HEK293 (cell line): Measurements from ENCODE around the gene ERFE.

Experiments
- ATF2 ChIP-seq: fragments of 450-650 bp; formaldehyde crosslinking; IDR thresholded peaks from 2 replicates; pipeline ENCODE4 v1.5.1; 2016; ENCODE audit warnings: missing biosample characterization, missing genetic modification characterization, low read depth
- CTCF ChIP-seq: fragments of 450-650 bp; formaldehyde crosslinking; IDR thresholded peaks from 2 replicates; pipeline ENCODE4 v1.5.1; 2016; ENCODE audit warnings: missing biosample characterization, missing genetic modification characterization
- ZNF155 ChIP-seq: fragments of 450-650 bp; formaldehyde crosslinking; IDR thresholded peaks from 2 replicates; pipeline ENCODE4 v1.5.1; 2016; ENCODE audit warnings: missing biosample characterization, missing genetic modification characterization
- ZNF221 ChIP-seq: fragments of 450-650 bp; formaldehyde crosslinking; IDR thresholded peaks from 2 replicates; pipeline ENCODE4 v1.5.1; 2017; ENCODE audit warnings: missing biosample characterization, missing genetic modification characterization, borderline replicate concordance

- TF ChIP-seq CTCF (tag by site-specific recombination): no peak
- TF ChIP-seq ZNF221 (tag by site-specific recombination): no peak
- TF ChIP-seq ATF2 (tag by site-specific recombination): no peak
- TF ChIP-seq ZNF155: no peak
Measured at GRCh38 chr2:238136820-238137537, 21.8 kb upstream of the ERFE start.
